ENCODE results near the gene ATP1A2. TPM values are rescaled to one million over a fixed set of nuclear protein-coding genes. Genes with fewer than 3 reads are reported as not detected.

ATP1A2 gene
- total and polyA plus RNA-seq, 3 donors from 2014 or later, result 13.2 to 27.9 (median 14.2) TPM

- no peak for DNase-seq
- TF ChIP-seq POLR2A (IDR thresholded peaks at IDR 0.05), result no peak
- TF ChIP-seq, protein P1, sequence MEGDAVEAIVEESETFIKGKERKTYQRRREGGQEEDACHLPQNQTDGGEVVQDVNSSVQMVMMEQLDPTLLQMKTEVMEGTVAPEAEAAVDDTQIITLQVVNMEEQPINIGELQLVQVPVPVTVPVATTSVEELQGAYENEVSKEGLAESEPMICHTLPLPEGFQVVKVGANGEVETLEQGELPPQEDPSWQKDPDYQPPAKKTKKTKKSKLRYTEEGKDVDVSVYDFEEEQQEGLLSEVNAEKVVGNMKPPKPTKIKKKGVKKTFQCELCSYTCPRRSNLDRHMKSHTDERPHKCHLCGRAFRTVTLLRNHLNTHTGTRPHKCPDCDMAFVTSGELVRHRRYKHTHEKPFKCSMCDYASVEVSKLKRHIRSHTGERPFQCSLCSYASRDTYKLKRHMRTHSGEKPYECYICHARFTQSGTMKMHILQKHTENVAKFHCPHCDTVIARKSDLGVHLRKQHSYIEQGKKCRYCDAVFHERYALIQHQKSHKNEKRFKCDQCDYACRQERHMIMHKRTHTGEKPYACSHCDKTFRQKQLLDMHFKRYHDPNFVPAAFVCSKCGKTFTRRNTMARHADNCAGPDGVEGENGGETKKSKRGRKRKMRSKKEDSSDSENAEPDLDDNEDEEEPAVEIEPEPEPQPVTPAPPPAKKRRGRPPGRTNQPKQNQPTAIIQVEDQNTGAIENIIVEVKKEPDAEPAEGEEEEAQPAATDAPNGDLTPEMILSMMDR (IDR thresholded peaks at IDR 0.05), result no peak
- Histone ChIP-seq H3K9me3 (no peaks in the 10 kb centered on the region), H3K4me3 (no peak overlapping the region), H3K27ac (no peak overlapping the region), H3K36me3 (ENCODE audit: low read depth, missing control alignments) (no peaks in the 10 kb centered on the region), H3K4me1 (peaks cover 25% of the 10 kb centered on the region), H3K27me3 (no peaks in the 10 kb centered on the region)
- intact Hi-C loops (cut with DNase I; ENCODE audit: low total_unique reads), result no loop called here
- WGBS, 2 donors, result 69 to 83% methylated on average over 8 to 9 of the region's 9 CpGs
Measured at GRCh38 chr1:160133990-160134770, 18.6 kb downstream of the ATP1A2 start.

DNA sequence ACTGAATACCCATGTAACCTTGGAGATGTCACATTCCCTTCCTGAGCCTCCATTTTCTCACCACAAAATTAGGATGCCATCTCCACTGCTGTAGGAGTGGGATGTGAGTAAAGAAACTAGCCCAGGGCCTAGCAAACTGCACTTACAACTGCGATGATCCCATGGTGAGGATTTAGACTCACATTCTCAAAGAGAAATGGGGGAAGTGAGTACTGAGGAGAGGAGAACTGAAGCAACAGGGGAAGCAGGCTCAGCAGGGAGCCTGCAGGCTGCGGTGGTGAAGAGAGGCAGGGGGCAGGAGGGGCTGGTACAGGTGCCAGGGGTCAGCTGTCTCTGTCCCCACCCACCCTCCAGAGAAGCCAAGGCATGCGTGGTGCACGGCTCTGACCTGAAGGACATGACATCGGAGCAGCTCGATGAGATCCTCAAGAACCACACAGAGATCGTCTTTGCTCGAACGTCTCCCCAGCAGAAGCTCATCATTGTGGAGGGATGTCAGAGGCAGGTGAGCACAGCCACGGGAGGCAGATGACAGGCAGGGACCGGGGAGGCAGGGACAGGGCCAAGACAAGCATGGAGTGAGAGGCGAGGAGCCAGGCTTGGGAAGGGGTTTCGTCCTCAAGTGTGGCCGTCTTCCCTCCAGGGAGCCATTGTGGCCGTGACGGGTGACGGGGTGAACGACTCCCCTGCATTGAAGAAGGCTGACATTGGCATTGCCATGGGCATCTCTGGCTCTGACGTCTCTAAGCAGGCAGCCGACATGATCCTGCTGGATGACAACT, 19.4 kb downstream of the ATP1A2 start:
- DNase-seq, result no peak
- Histone ChIP-seq H3K4me3 (no peak overlapping the region), H3K27me3 (no peaks in the 10 kb centered on the region), H3K36me3 (ENCODE audit: low read depth, missing control alignments) (no peaks in the 10 kb centered on the region), H3K4me1 (peaks cover 25% of the 10 kb centered on the region), H3K27ac (no peak overlapping the region), H3K9me3 (no peaks in the 10 kb centered on the region)
- TF ChIP-seq, protein P1 (IDR thresholded peaks at IDR 0.05), result no peak
- TF ChIP-seq POLR2A (IDR thresholded peaks at IDR 0.05), result no peak
- intact Hi-C loops (cut with DNase I; ENCODE audit: low total_unique reads), result no loop called here
- WGBS, 2 donors, result 87 to 91% methylated on average over 19 to 20 of the region's 20 CpGs

DNA sequence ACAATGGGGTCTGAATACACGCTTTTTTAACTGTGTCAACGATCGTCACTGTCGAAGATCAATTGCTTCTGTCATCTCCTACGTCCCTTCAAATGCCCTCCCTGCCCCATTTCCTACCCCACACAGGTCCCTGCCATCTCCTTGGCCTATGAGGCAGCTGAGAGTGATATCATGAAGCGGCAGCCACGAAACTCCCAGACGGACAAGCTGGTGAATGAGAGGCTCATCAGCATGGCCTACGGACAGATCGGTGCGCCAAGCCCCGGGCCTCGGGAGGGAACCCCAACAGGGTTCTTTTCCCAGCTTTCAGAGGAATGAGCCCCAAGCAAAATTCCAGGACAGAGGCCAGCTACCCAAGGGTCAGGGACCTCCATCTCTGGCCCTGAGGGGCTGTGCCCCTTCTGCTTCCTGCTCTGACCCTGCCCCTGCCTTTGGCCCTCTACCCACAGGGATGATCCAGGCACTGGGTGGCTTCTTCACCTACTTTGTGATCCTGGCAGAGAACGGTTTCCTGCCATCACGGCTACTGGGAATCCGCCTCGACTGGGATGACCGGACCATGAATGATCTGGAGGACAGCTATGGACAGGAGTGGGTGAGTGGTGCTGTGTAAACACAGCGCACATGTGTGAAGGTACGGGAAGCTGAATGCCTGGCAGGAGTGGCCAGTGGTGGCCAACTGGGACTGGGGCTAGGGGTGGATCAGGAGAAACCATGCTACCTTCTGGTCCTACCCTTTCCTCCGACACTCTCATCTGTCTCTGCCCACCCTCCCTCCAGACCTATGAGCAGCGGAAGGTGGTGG, 20.8 kb downstream of the ATP1A2 start:
- no peak for DNase-seq
- Histone ChIP-seq H3K27me3 (no peaks in the 10 kb centered on the region), H3K9me3 (no peaks in the 10 kb centered on the region), H3K36me3 (ENCODE audit: low read depth, missing control alignments) (no peaks in the 10 kb centered on the region), H3K27ac (no peak overlapping the region), H3K4me3 (no peak overlapping the region), H3K4me1 (peaks cover 15% of the 10 kb centered on the region)
- WGBS, 2 donors, result 91 to 93% methylated on average over 21 to 22 of the region's 22 CpGs
- TF ChIP-seq, protein P1 (IDR thresholded peaks at IDR 0.05), result no peak
- TF ChIP-seq POLR2A (IDR thresholded peaks at IDR 0.05), result no peak
- intact Hi-C loops (cut with DNase I; ENCODE audit: low total_unique reads), result no loop called here

- no peak overlapping the region for H3K27ac ChIP-seq
- 96 to 97% methylated on average over 5 of the region's 5 CpGs for WGBS, 2 donors
- H3K9me3 ChIP-seq, result no peaks in the 10 kb centered on the region
- DNase-seq, result no peak
- no peaks in the 10 kb centered on the region for H3K27me3 ChIP-seq
- TF ChIP-seq, protein P1 (IDR thresholded peaks at IDR 0.05), result no peak
- no peak for TF ChIP-seq POLR2A (IDR thresholded peaks at IDR 0.05)
- intact Hi-C loops (cut with DNase I; ENCODE audit: low total_unique reads), result no loop called here
- H3K36me3 ChIP-seq (ENCODE audit: low read depth, missing control alignments), result no peaks in the 10 kb centered on the region
- no peak overlapping the region for H3K4me3 ChIP-seq
- peaks cover 9% of the 10 kb centered on the region for H3K4me1 ChIP-seq
Measured at GRCh38 chr1:160136926-160137200, 21.3 kb downstream of the ATP1A2 start.
